HUES6 (cell line): Measurements from ENCODE around the gene PTP4A2.
A peak's percentile ranks its signal among the peaks of the same experiment; 100 is the strongest.
"Not testable (repeated sequence)": the region's sequence is repeated elsewhere in the genome, so short reads cannot be mapped to it uniquely, and the experiment has no call there.

ENCODE experiments used
- H3K27ac ChIP-seq: 2 replicates; pipeline ENCODE4 v1.7.0; 2013; ENCODE audit warnings: low read depth, mild to moderate bottlenecking, low read length, inconsistent platforms
- H3K27me3 ChIP-seq: 2 replicates; pipeline ENCODE4 v1.6.1; 2013; ENCODE audit warnings: low read length; ENCODE audit not compliant: control insufficient read depth, insufficient read depth
- H3K36me3 ChIP-seq: 2 replicates; pipeline ENCODE4 v1.6.1; 2013; ENCODE audit warnings: low read length; ENCODE audit not compliant: control insufficient read depth, insufficient read depth
- H3K4me1 ChIP-seq: 2 replicates; pipeline ENCODE4 v1.6.1; 2013; ENCODE audit warnings: low read length; ENCODE audit not compliant: control insufficient read depth, insufficient read depth
- H3K4me3 ChIP-seq: 2 replicates; pipeline ENCODE4 v1.5.1; 2013; ENCODE audit warnings: low read depth, low read length
- H3K9ac ChIP-seq: one replicate; pipeline ENCODE4 v1.6.1; 2013; ENCODE audit warnings: mild to moderate bottlenecking, low read length
- H3K9me3 ChIP-seq: 2 replicates; pipeline ENCODE4 v1.6.1; 2013; ENCODE audit warnings: low read depth, low read length; ENCODE audit not compliant: control insufficient read depth, insufficient read depth

PTP4A2 gene

GRCh38 chr1:31944205-31945089 lies 6.3 kb upstream of the PTP4A2 start:
- Histone ChIP-seq H3K9ac (peak overlapping the region; percentile 95), H3K9me3 (no peaks in the 10 kb centered on the region), H3K27ac (peak overlapping the region; percentile 97), H3K4me3 (peak overlapping the region; percentile 67), H3K27me3 (no peaks in the 10 kb centered on the region), H3K4me1 (peaks cover 25% of the 10 kb centered on the region), H3K36me3 (no peaks in the 10 kb centered on the region)

DNA sequence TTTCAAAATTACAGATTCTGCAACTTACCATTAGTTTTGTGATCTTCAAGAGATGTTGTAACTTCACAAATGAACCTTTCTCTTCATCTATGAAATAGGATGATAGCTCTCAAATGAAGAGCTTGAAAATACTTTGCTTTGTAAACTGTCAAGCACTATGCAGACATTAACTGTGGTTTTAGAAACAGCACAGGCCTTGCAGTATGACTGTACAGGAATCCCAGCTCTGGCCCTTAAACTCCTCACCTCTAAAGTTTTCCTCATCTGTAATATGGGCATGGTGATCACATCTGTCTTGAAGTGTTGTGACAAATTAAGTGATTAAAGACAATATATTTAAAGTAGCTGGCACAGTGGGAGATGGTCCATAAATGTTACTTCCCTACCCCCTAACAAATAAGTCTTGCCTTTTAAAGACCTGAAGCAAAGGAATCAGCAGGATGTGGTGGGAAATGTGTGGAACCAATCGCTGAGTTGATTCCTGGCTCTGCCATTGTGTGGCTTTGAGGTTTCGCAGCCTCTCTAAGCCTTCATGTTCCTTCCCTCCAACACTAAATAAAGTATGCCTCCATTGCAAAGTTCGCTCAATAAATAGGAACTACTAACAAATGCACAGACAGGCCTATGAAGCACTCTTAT lies 5.5 kb upstream of the PTP4A2 start:
- H3K9me3 ChIP-seq: no peaks in the 10 kb centered on the region
- no peaks in the 10 kb centered on the region for H3K36me3 ChIP-seq
- peaks cover 28% of the 10 kb centered on the region for H3K4me1 ChIP-seq
- H3K9ac ChIP-seq: peak overlapping the region; percentile 65
- H3K27me3 ChIP-seq: no peaks in the 10 kb centered on the region
- H3K4me3 ChIP-seq: peak overlapping the region; percentile 67
- H3K27ac ChIP-seq: peak overlapping the region; percentile 52; the same call in 1 of the 2 replicates

DNA sequence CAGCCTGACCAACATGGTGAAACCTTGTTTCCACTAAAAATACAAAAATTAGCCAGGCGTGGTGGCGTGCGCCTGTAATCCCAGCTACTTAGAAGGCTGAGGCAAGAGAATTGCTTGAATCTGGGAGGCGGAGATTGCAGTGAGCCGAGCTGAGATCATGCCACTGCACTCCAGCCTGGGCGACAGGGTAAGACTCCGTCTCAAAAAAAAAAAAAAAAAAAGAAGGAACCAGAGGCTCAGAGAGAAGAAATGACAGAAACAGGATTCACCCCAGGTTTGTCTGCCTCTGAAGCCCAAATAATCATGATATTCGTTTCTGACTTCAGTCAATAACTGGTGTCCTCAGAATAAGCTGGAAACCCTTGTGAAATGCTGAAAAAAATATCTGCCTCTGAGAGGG lies 3.9 kb upstream of the PTP4A2 start:
- not testable (repeated sequence) for H3K27ac ChIP-seq

GRCh38 chr1:31939484-31940329 lies 1.5 kb upstream of the PTP4A2 start:
- no peaks in the 10 kb centered on the region for H3K27me3 ChIP-seq
- H3K4me1 ChIP-seq: peaks cover 41% of the 10 kb centered on the region
- H3K27ac ChIP-seq: no peak overlapping the region
- no peak overlapping the region for H3K9ac ChIP-seq
- no peaks in the 10 kb centered on the region for H3K36me3 ChIP-seq
- H3K4me3 ChIP-seq: no peak overlapping the region
- H3K9me3 ChIP-seq: no peaks in the 10 kb centered on the region

More for the DNA sequence above, 3.9 kb upstream of the PTP4A2 start:
- not testable (repeated sequence) for H3K4me3 ChIP-seq, H3K27me3 ChIP-seq, H3K9me3 ChIP-seq, H3K36me3 ChIP-seq, H3K9ac ChIP-seq
- peaks cover 31% of the 10 kb centered on the region for H3K4me1 ChIP-seq

- Histone ChIP-seq H3K9me3 (no peaks in the 10 kb centered on the region), H3K4me1 (peaks cover 40% of the 10 kb centered on the region), H3K27me3 (no peaks in the 10 kb centered on the region), H3K27ac (no peak overlapping the region; the same call in 1 of the 2 replicates), H3K36me3 (no peaks in the 10 kb centered on the region), H3K4me3 (peak overlapping the region; percentile 74), H3K9ac (peak overlapping the region; percentile 74)
Observed at GRCh38 chr1:31937300-31938183, 626 bp downstream of the PTP4A2 start.

DNA sequence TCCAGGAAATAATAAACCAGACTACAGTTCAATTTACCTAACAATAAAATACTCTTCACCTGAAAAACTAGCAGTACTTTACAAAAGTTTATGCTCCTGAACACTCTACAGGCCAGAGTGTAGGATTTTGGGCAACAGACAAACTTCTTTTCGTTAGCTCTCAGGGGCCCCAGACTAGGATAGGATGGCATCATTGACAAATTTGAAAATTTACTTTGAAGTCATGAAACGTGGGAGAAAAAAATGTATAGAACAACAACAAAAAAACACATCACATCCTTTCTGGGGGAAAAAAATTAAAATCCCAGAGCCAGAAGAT lies 1.2 kb downstream of the PTP4A2 start:
- Histone ChIP-seq H3K27ac (no peak overlapping the region), H3K4me1 (peaks cover 41% of the 10 kb centered on the region)

GRCh38 chr1:31936278-31936980 lies 1.7 kb downstream of the PTP4A2 start:
- Histone ChIP-seq H3K4me3 (peak overlapping the region; percentile 74), H3K27ac (no peak overlapping the region), H3K4me1 (peaks cover 46% of the 10 kb centered on the region), H3K9ac (peak overlapping the region; percentile 71), H3K9me3 (no peaks in the 10 kb centered on the region), H3K27me3 (no peaks in the 10 kb centered on the region), H3K36me3 (no peaks in the 10 kb centered on the region)

More for the DNA sequence above, 1.2 kb downstream of the PTP4A2 start:
- H3K27me3 ChIP-seq: no peaks in the 10 kb centered on the region
- H3K36me3 ChIP-seq: no peaks in the 10 kb centered on the region
- peak overlapping the region; percentile 71 for H3K9ac ChIP-seq
- peak overlapping the region; percentile 74 for H3K4me3 ChIP-seq
- H3K9me3 ChIP-seq: no peaks in the 10 kb centered on the region

GRCh38 chr1:31934706-31935629 lies 3.2 kb downstream of the PTP4A2 start:
- Histone ChIP-seq H3K27ac (no peak overlapping the region), H3K36me3 (no peaks in the 10 kb centered on the region), H3K9me3 (no peaks in the 10 kb centered on the region), H3K27me3 (no peaks in the 10 kb centered on the region), H3K9ac (no peak overlapping the region), H3K4me1 (peaks cover 55% of the 10 kb centered on the region), H3K4me3 (peak overlapping the region; percentile 4; the same call in 1 of the 2 replicates)
